ENCODE data around the gene ATP6V0D1. TPM values are rescaled to one million over a fixed set of nuclear protein-coding genes. Genes with fewer than 3 reads are reported as not detected.
A peak's percentile ranks its signal among the peaks of the same experiment; 100 is the strongest.

Gene ATP6V0D1
- total RNA-seq (2014; rRNA removed; shearing (Covaris generic)), result 68.7 and 69.4 TPM in 2 replicates
- polyA plus RNA-seq (2016; fragmentation: Nextera tagmentation; extraction: Ambion mirVana), result 19.5 and 20.6 TPM in 2 replicates
- long read RNA-seq, transcript ATP6V0D1-201 (8 exons, 1,716 nt), result major isoform, 73 of 78 reads
- long read RNA-seq, partial matches to known transcripts, result 0 of 78 reads
- long read RNA-seq, other reads (novel, unspliced or antisense), result 4 of 78 reads

DNA sequence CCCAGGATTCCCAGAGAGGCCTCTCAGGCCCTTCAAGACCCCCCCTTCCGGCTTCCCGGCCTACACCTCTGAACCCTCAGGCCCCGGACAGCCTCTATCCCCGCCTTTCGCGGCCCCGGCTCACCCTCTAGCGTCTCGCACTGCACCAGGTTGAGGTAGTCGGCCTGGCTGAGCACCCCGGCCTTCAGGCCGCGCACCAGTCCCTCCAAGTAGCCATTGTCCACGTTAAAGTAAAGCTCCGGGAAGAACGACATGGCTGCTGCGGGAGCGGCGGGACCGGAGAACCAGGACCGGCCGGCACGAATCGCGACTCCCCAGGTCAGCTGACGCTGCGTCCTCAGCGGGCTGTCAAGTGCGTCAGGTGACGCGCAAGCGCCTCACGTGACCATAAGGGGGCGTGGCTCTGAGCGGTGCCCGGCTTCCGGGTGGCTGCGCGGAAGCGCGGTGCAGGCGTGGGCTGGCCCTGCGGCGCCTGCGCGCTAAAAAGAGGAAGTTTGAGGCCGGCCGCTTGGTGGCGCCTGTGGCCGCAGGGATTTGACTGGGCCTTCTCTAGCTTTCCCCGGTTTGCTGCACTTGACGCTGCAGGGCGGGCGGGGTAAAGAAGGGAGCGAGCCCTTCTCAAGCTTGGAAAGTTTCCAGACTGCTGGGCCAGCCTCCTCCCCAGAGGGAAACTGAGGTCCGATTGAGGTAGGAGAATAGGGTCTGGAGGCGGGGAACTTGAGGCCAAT, at the start of gene ATP6V0D1:
ATP6V0D1 (minus strand) TSS at position 325 of the 728 bp plus-strand sequence; CDS start at position 254, 71 bp downstream.
- Mint-ChIP-seq H3K4me1 (peaks cover 5% of the 10 kb centered on the region; the same call in 2 of the 3 replicates), H3K4me3 (peak within 1 kb of the TSS; percentile 100), H3K27me3 (ENCODE audit: insufficient read depth, low read depth, poor library complexity) (peaks cover 23% of the 10 kb centered on the region), H3K9me3 (no peaks in the 10 kb centered on the region), H3K27ac (peak within 1 kb of the TSS; percentile 98), H3K36me3 (ENCODE audit: low read depth) (no peaks in the 10 kb centered on the region)
- Histone ChIP-seq H3K4me1 (ENCODE audit: insufficient read depth) (peaks cover 7% of the 10 kb centered on the region), H3K27me3 (ENCODE audit: insufficient read depth) (peaks cover 5% of the 10 kb centered on the region; the same call in 1 of the 2 replicates), H2AFZ (peak within 1 kb of the TSS; percentile 99), H3F3A (replicated peaks; ENCODE audit: low read depth) (0 out of 2 replicates have a peak, but pooled peaks cover 6% of the 10 kb centered on the region), H3K79me2 (replicated peaks; ENCODE audit: insufficient read depth) (peaks cover 37% of the 10 kb centered on the region), H3K4me2 (peak within 1 kb of the TSS; percentile 97), H3K36me3 (ENCODE audit: insufficient read depth) (no peaks in the 10 kb centered on the region), H4K20me1 (replicated peaks; ENCODE audit: insufficient read depth) (peaks cover 7% of the 10 kb centered on the region), H3K27ac (ENCODE audit: low read depth) (peak within 1 kb of the TSS; percentile 84; the same call in 1 of the 2 replicates), H3K9me2 (ENCODE audit: insufficient read depth) (no peaks in the 10 kb centered on the region), H3K4me3 (peak within 1 kb of the TSS; percentile 98)
- TF ChIP-seq, protein P1, sequence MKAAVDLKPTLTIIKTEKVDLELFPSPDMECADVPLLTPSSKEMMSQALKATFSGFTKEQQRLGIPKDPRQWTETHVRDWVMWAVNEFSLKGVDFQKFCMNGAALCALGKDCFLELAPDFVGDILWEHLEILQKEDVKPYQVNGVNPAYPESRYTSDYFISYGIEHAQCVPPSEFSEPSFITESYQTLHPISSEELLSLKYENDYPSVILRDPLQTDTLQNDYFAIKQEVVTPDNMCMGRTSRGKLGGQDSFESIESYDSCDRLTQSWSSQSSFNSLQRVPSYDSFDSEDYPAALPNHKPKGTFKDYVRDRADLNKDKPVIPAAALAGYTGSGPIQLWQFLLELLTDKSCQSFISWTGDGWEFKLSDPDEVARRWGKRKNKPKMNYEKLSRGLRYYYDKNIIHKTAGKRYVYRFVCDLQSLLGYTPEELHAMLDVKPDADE (IDR thresholded peaks at IDR 0.05), result peak; percentile 85
- TF ChIP-seq CREB1 (CRISPR knock-in tag; IDR thresholded peaks at IDR 0.05; ENCODE audit: low read depth) (peak; percentile 85), POLR2AphosphoS5 (IDR thresholded peaks at IDR 0.05; ENCODE audit: low read depth) (peak; percentile 60; the same call in 1 of the 2 replicates), ZNF114 (CRISPR knock-in tag; IDR thresholded peaks at IDR 0.05) (no peak)
- TF ChIP-seq, protein P2, sequence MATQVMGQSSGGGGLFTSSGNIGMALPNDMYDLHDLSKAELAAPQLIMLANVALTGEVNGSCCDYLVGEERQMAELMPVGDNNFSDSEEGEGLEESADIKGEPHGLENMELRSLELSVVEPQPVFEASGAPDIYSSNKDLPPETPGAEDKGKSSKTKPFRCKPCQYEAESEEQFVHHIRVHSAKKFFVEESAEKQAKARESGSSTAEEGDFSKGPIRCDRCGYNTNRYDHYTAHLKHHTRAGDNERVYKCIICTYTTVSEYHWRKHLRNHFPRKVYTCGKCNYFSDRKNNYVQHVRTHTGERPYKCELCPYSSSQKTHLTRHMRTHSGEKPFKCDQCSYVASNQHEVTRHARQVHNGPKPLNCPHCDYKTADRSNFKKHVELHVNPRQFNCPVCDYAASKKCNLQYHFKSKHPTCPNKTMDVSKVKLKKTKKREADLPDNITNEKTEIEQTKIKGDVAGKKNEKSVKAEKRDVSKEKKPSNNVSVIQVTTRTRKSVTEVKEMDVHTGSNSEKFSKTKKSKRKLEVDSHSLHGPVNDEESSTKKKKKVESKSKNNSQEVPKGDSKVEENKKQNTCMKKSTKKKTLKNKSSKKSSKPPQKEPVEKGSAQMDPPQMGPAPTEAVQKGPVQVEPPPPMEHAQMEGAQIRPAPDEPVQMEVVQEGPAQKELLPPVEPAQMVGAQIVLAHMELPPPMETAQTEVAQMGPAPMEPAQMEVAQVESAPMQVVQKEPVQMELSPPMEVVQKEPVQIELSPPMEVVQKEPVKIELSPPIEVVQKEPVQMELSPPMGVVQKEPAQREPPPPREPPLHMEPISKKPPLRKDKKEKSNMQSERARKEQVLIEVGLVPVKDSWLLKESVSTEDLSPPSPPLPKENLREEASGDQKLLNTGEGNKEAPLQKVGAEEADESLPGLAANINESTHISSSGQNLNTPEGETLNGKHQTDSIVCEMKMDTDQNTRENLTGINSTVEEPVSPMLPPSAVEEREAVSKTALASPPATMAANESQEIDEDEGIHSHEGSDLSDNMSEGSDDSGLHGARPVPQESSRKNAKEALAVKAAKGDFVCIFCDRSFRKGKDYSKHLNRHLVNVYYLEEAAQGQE (IDR thresholded peaks at IDR 0.05; ENCODE audit: unreplicated experiment), result no peak
- TF ChIP-seq, protein P3, sequence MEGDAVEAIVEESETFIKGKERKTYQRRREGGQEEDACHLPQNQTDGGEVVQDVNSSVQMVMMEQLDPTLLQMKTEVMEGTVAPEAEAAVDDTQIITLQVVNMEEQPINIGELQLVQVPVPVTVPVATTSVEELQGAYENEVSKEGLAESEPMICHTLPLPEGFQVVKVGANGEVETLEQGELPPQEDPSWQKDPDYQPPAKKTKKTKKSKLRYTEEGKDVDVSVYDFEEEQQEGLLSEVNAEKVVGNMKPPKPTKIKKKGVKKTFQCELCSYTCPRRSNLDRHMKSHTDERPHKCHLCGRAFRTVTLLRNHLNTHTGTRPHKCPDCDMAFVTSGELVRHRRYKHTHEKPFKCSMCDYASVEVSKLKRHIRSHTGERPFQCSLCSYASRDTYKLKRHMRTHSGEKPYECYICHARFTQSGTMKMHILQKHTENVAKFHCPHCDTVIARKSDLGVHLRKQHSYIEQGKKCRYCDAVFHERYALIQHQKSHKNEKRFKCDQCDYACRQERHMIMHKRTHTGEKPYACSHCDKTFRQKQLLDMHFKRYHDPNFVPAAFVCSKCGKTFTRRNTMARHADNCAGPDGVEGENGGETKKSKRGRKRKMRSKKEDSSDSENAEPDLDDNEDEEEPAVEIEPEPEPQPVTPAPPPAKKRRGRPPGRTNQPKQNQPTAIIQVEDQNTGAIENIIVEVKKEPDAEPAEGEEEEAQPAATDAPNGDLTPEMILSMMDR (conservative IDR thresholded peaks at IDR 0.05; ENCODE audit: low read depth in 2 of 2), result peak; percentile 64 to 86
- DNase-seq (ENCODE audit: low spot score) (peak; percentile 99), ATAC-seq (peak; percentile 94)
